HG02623 (cell line): ENCODE results near the gene ISLR.

ENCODE experiments used
- ATAC-seq: cut with Tn5 transposase; IDR thresholded peaks from one replicate; pipeline ENCODE4 v1.9.1; 2021; ENCODE audit warnings: moderate library complexity; ENCODE audit not compliant: unreplicated experiment

Gene ISLR

DNA sequence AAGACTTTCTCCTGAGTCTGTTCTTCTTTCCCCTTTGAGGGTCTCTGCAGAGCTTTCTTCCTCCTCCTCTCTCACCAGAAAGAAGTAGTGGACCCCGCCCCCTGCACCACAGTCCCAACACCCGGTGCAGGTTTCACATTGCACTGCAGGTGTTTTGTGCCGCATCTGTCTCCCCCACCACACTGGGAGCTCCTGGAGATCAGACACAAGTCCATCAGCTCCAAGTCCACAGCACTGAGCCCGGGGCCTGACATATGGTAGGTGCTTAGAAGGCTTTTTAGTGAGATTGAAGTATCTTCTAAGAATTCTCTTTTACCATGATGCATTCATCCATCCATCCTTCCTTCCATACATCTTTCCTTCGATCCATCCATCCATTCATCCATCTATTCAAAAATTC, 19.2 kb downstream of the ISLR start:
- ATAC-seq = no peak

DNA sequence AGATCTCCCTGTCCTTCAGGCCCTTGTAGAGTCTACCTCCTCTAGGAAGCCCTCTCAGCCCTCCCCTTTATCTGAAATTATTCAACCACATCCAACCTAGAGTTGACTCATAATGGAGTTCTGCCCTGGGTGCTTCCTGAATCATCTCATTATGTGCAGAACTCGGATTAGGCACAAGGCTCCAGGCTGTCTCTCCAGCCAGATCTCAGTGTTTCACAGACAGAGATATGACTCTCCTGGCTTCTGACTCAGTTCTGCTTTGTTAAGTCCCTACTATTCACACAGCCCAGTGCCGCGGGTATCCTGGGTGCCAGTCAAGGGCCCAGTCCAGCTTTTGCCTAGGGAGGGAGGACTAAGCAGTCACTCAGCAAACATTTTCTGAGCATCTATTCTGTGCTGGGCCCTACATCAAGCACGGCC, 19.8 kb downstream of the ISLR start:
- no peak for ATAC-seq

DNA sequence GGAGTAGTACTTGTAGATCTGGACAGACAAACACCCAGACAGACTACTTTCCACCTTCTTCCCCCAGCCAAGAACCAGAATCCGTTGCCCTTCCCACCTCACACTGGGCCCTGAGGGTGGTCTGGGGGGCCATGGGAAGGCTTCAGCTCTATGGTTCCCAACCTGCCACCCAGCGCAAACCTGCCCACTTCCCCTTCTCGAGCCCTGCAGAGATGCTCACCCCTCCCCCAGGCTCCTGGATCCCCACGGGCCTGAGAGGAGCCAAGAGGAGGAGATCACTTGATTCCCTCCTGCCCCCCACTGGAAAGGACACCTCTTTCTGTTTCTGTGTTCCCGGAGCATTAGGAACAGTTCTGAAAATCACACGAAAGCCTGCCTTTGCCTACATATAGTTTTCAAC, 20.4 kb downstream of the ISLR start:
- no peak for ATAC-seq

DNA sequence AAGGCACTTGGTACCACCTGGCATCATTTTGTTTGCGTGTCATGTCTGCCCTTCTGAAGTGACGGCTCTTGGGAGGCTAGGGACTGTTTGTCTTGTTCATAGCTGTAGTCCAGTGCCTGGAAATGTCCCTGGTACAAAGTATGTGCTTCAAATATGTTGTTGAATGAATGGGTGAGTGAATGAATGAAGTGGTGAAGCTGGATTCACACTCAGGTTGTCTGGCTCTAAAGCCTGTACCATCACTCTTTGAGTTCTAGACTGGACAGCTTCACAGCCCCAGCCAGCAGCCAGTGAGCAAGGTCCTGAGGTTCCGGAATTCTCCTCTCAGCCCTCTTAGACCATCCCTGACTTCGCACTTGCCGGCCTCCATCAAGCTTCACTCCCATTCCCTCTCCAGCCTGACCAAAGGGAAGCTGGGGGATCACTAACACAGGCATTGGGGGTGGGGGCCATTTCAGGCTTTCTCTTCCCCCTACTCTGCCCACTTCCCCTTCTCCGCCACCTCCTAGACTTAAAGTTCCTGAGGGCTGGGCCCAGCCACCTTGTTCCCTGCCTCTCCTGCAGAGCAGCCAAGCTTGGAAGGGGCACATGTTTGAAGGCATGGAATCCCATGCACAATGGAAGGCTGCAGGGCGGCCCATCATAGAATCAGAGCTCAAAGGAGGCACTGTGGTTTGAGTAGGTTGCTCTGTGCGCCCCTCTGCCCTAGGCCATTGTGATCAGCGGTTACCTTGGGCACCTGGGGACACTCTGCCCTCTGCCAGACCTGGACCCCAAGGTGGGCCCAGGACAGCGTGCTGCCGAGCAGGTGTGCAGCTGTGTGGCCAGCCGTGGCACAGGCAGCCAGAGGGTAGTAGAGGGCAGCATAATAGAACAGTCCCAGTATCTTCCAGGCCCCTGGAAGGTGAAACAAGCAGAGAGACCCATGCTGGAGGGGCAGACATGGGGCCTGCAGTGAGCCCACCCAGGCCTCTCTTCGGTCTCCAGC, 21.4 kb downstream of the ISLR start:
- ATAC-seq = no peak

DNA sequence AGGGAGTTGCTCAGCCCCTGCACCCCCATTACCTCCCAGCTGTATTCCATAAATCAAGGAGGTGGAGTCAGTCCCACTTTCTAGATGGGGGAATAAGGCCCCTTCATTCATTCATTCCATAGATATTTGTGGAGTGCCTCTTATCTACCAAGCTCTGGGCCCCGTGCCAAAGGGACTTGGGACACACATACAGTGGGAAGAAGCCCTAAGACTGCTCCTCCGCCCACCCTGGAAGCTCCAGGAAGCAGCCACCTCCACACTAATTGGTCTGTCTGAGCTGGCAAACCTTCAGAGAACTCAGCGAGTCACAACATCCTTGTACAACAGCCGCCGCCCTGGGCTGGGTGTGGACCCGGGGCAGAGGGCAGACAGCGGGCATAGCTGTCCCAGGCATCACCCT, 22.7 kb downstream of the ISLR start:
- no peak for ATAC-seq

DNA sequence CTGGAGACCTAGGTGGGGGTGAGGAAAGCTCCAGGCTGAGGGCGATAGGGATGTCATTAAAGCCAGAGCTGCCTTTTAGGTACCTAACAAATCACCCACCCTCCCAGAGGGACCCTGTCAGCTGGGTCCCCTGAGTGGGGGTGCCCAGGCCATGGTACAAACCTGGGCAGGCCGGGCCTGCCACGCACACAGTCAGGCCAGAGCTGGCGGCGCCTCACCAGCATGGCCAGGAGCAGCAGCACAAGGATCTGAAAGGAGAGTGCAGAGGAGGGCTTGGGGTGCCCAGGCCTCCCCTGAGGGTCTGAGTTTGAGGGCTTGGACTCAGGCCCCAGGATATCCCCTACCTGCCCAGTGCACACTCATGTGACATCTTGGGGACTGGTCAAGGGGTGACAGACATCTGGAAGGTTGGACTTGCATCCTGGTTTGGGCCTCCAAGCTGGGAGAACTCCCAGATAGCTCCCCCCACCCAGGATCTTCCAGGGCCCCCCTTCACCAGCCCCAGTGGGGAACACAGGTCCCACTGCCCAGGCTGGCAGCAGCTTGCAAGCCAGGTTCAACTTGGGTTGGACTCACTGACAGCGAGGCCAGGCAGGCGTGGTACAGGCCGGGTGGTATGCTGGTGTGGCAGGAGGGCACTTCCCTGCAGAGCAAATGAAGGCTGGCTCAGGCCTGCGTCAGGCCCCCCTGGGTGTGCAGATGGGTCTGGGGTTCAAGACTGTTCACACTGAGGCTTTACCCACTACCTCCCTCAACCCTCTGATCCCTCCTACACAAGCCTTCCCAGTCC, 23.9 kb downstream of the ISLR start:
- no peak for ATAC-seq

DNA sequence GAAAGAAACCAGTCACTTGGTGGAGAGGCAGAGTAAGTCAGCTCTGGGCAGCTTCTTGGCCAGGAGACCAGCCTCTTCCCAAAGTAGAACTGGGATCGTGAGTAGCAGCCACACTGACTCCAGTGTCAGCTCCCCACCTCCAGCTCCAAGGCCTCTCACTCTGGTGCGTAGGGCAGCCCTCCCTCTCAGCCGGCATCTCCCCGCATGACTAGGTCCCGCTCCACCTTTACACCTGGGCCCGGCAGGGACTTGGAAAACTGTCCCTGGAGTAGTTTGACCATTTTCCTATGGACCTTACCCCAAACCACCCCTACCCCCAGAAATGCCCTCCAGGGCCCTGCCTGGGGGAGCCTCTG, 25.8 kb downstream of the ISLR start:
- ATAC-seq = no peak

DNA sequence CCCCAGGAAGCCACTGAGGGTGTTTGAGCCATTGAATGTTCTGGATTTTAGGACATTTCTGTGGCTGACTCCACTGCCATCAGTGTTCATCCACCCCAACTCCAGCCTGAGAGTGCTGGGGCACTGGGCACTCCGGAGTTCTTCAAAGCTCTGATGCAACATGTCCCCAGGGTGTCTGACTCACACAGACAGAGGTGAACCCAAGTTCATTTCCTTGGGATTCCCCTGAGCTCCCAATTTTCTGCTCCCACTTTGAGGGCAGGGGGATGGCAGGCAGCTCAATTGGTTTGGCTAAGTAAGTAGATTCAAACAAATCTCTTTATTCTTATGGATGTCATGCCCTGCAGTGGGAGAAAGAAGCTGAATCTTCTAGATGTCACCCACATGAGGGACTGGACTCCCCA, 26.9 kb downstream of the ISLR start:
- ATAC-seq = no peak

DNA sequence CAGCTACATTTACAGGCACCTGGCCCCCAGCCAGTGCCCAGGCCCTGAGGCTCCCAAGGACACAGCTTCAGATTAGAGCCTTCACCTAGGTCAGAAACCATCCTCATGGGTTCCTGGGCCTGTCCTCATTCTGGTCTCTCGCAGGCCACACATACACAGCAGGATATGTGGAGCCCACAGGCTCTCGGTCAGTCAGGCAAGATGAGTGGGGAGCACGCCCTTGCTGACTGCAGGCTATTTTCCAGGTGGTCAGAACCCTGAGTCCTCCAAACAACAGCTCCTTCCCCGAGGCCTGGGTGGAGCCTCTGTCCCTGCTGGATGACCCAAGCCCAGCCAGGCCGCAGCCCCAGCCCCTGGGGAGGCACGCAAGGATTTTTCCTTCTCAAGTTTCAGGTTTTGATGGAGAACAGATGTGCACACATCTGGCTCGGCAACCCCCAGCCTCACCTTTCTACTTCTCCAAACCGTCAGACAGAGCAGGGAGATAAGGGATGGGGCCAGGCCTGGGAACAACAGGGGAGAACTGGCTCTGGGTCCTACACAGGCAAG, 27.4 kb downstream of the ISLR start:
- ATAC-seq = no peak

DNA sequence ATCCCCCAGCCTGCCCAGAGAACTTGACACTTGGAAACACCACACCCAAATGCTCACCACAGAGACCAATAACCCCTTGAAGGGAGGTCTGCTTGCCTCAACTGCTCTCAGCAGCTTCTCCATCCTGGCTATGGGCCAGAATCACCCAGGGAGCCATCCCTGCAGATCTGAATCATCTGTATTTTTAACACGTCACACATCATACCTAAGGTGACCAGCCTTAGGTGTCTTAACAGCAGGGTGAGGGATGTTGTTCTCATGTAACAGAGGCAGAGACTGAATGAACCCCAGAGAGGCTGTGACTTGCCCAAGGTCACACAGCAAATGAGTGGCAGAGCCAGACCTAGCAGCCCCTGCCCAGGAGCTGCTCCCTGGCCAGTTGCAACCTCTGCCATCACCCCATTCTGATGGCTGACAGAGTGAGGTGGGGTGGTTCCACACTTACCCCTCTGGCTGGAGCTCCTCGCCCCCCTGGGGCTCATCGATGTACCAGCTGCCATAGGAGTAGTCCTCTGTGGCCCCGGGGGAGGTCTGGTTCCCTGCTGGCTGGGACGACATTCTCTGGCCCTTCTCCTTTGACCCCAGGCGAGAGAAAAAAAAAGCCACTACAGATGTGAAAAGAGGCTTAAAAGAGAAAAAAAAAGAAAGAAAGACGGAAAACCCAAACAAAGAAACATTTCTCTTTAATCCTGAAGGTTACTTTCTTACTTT, 28.4 kb downstream of the ISLR start:
- ATAC-seq = no peak

DNA sequence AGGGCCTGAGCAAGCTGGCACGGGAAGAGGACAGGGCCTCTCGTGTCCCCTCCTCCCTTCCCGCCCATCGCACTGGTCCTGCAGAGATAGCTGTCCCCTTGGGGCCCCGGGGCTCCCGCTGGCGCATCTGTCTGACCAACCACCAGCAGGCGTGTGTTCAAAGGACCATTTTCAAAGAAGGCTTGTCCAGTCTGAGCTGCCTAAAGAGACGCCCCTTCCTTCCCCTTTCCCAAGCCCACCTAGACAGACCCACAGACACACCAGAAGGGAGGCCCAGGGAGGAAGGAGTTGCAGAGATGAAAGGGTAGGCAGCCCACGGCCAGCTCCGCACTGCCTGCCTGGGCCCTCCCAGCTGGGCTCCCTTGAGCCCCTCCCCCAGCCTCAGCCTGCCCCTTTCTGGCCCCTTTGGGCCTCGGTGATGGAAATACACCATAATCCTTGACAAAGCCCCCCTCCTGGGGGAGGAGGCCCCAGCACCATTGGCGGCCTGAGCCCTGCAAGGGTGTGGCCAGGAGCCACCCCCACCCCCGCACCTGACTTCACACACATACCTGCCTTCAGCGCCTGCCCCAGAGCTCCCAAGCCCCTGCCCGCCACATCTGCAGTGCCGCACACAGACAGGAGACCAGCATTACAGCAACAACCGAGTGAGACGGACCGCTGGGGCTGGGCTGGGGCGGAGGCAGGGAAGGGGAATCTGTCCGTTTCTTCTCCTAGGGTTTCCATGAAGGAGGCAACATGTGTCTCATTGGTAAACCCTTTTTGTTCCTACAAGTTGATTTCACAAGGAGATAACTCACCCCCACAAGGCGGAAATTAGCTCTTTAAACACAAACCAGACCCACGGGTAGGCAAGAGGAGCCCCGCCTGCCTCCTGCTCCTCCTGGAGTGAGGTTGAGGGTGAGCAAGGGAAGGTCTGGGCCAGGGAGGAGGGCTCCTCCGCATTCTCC, 29.2 kb downstream of the ISLR start, which contains the start of gene STRA6:
TSS of gene STRA6 (minus strand) at position 336 of the 950 bp plus-strand sequence. CDS start 520 bp downstream, outside the sequence.
- no peak for ATAC-seq

DNA sequence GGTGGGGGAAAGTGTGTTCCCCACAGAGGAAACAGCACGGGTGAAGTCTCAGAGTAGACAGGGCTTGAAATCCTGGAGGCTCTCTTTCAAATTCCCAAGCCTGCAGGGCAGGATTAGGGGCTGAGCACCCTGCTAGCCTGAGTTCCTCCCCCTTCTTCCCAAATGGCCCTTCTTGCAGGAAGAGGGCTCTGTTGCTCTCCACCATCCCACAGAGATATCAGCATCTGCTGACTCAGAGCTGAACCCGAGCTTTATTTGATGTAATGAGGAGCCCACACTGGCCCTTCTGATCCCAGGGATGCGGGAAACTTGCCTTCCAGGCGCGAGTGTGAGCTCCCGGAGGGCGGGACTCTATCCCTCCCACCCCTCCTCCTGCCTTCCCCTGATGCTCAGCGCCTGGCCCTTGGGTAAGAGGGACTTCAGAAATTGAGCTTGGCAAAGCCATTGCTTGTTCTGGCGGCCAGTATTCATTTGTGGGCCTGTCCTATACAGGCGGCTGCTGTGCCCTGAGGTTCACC, 30.5 kb downstream of the ISLR start:
- no peak for ATAC-seq

DNA sequence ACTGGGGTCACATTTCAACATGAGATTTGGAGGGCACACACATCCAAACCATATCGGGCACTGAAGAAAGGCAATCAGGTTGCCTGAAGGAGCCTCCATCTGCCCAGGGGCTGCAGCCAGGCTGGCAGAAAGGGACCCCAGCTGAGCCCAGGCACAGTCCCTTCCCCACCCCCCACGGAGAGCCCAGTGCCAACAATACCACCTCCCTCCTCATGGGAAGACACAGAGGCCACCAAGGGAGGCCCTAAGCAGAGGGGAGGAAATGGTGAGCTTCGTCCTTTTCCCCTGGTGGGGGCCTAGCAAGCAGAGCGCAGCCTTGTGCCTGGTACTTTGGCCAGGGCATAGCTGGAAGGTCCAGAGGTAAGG, 32.1 kb downstream of the ISLR start:
- ATAC-seq = no peak

DNA sequence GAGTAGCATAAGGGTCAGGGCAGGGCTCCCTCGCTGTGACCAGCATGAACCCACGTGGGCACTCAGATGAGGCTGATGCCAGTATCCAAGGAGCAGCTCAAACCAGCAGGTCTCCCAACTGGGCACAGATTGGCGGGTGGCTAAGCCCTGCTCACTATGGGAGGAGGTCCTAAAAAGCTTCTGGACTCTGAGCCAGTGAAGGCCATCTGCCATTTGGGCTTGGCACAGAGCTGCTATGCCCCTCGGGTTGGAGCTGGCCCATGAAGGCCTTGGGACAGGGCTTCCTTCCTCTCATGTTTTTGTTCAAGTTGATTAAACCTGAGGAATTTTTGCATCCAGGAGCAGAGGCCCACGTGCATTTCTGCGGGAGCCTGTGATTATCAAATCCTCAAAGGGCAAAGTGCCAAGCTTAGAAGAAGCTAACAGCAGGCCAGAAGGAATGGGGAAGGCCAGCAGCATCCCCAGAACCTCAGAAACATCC, 33.3 kb downstream of the ISLR start:
- no peak for ATAC-seq

DNA sequence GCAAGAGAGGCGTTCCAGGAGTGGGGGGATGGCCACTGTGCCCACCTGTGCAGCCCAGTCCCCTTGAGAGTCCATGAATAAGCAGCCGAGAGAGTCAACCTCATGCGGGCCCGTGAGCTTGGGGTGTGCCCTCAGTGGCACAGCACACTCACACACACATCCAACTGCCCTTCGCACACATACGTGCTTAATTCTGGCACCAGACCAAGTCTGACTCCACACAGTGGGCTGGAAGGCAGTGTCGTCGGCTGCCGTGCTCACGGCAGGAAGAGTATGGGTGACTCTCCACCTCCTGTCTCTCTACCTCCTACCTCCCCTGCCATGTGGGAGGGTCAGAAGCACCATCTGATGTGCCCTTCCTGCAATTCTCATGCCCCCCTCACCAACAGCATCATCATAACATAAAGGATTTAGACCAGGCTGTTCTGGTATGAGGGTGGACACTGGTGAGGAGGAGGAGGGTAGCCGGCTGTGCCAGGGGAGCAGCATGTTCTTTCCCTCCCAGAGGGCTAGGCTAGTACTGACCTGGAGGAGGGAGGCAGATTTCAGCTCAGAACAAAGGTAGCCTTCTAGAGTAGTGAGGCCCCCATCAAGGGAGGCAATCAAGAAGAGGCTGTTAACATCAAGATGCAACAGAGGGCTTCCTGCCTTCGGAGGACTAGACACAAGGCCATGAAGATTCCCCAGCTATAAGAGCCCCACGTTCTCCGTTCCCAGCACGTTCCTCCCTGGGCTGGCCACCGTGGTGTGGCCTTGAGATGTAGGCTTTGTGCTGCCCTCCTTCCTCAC, 34.3 kb downstream of the ISLR start:
- no peak for ATAC-seq

DNA sequence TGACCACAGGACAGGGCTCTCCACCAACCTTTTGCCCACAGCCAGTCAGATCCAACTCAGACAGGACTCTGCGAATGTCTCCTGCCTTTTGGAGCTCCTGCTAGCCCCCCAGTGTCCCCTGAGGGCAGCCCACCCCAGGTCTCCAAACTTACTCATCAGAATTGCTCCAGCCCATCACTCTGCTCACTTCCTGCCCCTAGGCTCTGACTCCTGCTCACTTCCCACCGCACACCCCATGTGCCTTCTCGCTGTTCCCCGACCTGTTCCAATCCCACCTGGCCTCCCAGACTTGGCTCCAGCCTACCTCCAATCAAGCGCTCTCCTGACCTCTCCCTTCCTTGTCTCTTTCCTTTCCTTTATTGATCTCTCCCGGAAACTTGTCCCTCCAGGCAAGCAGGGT, 35.0 kb downstream of the ISLR start:
- ATAC-seq = no peak

DNA sequence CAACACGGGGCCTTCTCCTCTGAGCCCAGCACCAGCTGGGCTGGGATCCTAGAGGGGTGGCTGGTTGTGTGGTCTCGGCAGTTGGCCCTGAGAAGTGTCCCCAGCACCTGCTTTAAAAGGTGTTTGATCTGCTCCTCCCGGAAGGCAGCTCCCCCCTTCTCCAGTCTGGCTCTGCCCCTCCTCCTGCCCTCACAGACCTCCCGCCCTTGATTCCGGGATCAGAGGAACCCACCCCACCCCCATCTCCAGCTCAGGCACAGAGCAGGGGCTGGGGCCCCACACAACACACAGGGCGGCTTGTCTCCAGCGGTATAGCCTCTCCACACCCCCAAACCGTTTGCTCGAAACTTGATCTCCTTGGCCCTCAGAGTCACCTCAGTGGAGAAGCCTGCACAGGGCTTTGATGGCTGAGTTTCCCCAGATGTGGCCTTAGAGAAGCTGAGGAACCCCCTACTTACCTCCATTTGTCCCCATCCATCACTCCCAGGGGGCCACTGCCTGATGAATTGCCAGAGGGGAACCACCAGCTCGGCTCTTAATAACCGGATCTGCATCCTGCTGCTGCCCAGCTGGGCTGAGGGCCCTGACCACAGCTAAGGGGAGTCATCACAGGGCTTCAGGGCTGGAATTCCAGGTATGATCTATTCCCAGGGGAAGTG, 35.5 kb downstream of the ISLR start:
- no peak for ATAC-seq

DNA sequence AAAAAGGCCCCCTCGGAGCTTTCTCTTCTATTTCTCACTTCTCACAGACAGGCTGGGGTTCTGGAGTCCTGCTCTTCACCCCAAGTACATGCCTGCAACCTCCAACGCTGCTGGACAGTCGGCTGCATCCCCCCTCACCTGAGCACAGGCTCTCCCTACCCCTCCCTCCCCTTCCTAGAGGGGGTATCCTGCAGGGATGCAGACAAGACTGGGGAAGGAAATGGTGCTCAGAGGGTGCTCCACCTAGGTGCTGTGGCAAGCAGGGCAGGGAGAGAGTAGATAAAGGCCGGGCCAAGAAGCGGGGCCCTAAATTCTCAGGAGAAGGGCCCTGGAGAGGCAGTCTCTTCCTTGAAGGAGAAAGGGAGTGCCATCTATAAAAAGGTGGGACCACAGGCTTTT, 36.0 kb downstream of the ISLR start:
- ATAC-seq = no peak
